Right cardiac atrium (tissue), 5 donors: ENCODE data around the gene TMCC1. TPM values are rescaled to one million over a fixed set of nuclear protein-coding genes. Genes with fewer than 3 reads are reported as not detected.
"Not testable (repeated sequence)": the region's sequence is repeated elsewhere in the genome, so short reads cannot be mapped to it uniquely, and the experiment has no call there.

Experiments used
- ATAC-seq, 2 donors: fragments of 200-7000 bp; cut with Tn5 transposase; one replicate each; pipeline versions ENCODE4 v1.8.0 to v1.9.1; 2020; ENCODE audit warnings: moderate library complexity in 2 of 2, mild to moderate bottlenecking in 1 of 2
- DNase-seq, 3 donors: peaks; one replicate each; pipeline ENCODE4 v3.0.0-alpha.2; 2020
- H3K27ac ChIP-seq: one replicate; pipeline ENCODE4 v1.5.1; 2013; ENCODE audit warnings: mild to moderate bottlenecking, low read length, control low read depth, moderate library complexity
- H3K27me3 ChIP-seq: one replicate; pipeline ENCODE4 v1.6.1; 2013; ENCODE audit not compliant: control insufficient read depth, insufficient read depth
- H3K4me1 ChIP-seq: one replicate; pipeline ENCODE4 v1.6.1; 2013; ENCODE audit warnings: low read length; ENCODE audit not compliant: control insufficient read depth, insufficient read depth
- H3K4me3 ChIP-seq: one replicate; pipeline ENCODE4 v1.5.1; 2013; ENCODE audit warnings: low read length, control low read depth
- H3K9me3 ChIP-seq: one replicate; pipeline ENCODE4 v1.6.1; 2013; ENCODE audit warnings: low read length; ENCODE audit not compliant: control insufficient read depth
- WGBS: extraction: QIAGEN DNeasy Blood & Tissue Kit; methylation state at CpG from one replicate; pipeline ENCODE4 v1.1.7; 2013; 5-methylcytosine and 5-hydroxymethylcytosine counted together
- intact Hi-C, 4 donors: fragments of 100-400 bp; cut with DNase I; formaldehyde crosslinking; loops; one replicate each; pipeline versions ENCODE4 v1.11.0 to v1.14.0; 2022 to 2023
- polyA plus RNA-seq: library from polyadenylated mRNA; stranded (reverse); fragments of 200-250 nt; gene quantifications from one replicate; pipeline ENCODE4 v1.2.3, GENCODE V29; 2013
- total RNA-seq, 4 donors: library from RNA; stranded (reverse); fragmentation: NEBNext Ultra II Directional; extraction: Animal tissue kit (Norgen Biotek cat#: 25700); gene quantifications; one replicate each; pipeline ENCODE4 v1.2.1, GENCODE V29; 2021
- donor health status: healthy with polysubstance abuse.
- donor health status: DM: no; HTN: yes; CAD: no.
- donor health status: DM: no; HTN: no; CAD: no.
- donor health status: DM: no; HTN: yes; CAD: no; lungs with severe emphysema.
- donor health status: DM: yes; HTN: yes; CAD: no.

TMCC1 gene
- total and polyA plus RNA-seq, 5 donors, result 12.9 to 45.0 (median 42.9) TPM

- DNase-seq (no peak), ATAC-seq (peak; percentile 26 to 90)
- WGBS, result 75% methylated on average over 4 of the region's 4 CpGs
- H3K27me3 ChIP-seq, result no peaks in the 10 kb centered on the region
- H3K27ac ChIP-seq, result no peak overlapping the region
- intact Hi-C loops, result no loop called here
- H3K9me3 ChIP-seq, result no peaks in the 10 kb centered on the region
- peaks cover 2% of the 10 kb centered on the region for H3K4me1 ChIP-seq
- no peak overlapping the region for H3K4me3 ChIP-seq
These were observed 194.3 kb downstream of the TMCC1 start for GRCh38 chr3:129699199-129699598.

DNA sequence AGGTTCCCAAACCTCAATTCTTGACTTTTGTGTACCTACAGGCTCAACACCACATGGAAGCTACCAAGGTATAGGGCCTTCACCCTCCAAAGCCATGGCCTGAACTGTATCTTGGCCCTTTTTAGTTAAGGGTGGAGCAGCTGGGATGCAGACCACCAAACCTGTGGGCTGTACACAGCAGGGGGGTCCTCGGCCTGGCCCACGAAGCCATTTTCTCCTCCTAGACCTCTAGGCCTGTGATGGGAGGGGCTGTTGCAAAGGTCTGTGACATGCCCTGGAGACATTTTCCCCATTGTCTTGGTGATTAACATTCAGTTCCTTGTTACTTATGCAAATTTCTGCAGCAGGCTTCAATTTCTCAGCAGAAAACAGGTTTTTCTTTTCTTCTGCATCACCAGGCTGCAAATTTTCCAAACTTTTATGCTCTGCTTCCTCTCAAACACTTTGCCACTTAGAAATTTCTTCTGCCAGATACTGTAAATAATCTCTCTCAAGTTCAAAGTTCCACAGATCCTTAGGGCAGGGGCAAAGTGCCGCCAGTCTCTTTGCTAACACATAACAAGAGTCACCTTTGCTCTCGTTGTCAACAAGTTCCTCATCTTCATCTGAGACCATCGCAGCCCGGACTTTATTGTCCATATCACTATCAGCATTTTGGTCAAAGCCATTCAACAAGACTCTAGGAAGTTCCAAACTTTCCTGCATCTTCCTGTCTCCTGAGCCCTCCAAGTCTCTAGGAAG lies 196.1 kb downstream of the TMCC1 start:
- no peak overlapping the region for H3K4me3 ChIP-seq
- intact Hi-C loops, result no loop called here
- H3K27me3 ChIP-seq, result no peaks in the 10 kb centered on the region
- no peaks in the 10 kb centered on the region for H3K9me3 ChIP-seq
- no peak overlapping the region for H3K27ac ChIP-seq
- peaks cover 2% of the 10 kb centered on the region for H3K4me1 ChIP-seq
- no peak for ATAC-seq
- DNase-seq, result no peak
- WGBS, result 95% methylated on average over 6 of the region's 6 CpGs

GRCh38 chr3:129696430-129696829 lies 197.1 kb downstream of the TMCC1 start:
- intact Hi-C loops, H3K4me3 ChIP-seq, H3K4me1 ChIP-seq, ATAC-seq, H3K27me3 ChIP-seq, H3K9me3 ChIP-seq, H3K27ac ChIP-seq, DNase-seq: not testable (repeated sequence)
- WGBS, result 98% methylated on average over 2 of the region's 2 CpGs

DNA sequence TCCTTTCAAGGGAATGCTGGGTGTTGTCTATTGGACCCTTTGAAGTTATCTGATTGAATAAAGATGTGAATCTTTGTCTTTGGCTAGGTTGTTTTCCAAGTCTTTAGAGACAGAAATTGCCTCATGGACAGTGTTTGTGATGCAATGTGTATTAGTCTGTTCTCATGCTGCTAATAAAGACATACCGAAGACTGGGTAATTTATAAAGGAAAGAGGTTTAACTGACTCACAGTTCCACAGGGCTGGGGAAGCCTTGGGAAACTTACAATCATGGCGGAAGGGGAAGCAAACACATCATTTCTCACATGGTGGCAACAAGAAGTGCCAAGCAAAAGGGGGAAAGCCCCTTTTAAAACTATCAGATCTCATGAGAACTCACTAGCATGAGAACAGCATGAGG lies 198.3 kb downstream of the TMCC1 start:
- ATAC-seq (no peak), DNase-seq (no peak)
- WGBS, result 97% methylated on average over 2 of the region's 2 CpGs
- intact Hi-C loops, result no loop called here
- Histone ChIP-seq H3K9me3 (no peaks in the 10 kb centered on the region), H3K27me3 (no peaks in the 10 kb centered on the region), H3K4me3 (no peak overlapping the region), H3K4me1 (peaks cover 2% of the 10 kb centered on the region), H3K27ac (no peak overlapping the region)

- Histone ChIP-seq H3K27me3 (no peaks in the 10 kb centered on the region), H3K27ac (no peak overlapping the region), H3K9me3 (no peaks in the 10 kb centered on the region), H3K4me1 (no peaks in the 10 kb centered on the region), H3K4me3 (no peak overlapping the region)
- ATAC-seq, result no peak
- intact Hi-C loops, result no loop called here
- 93% methylated on average over 5 of the region's 5 CpGs for WGBS
- no peak for DNase-seq
These were observed 199.3 kb downstream of the TMCC1 start for GRCh38 chr3:129694228-129694627.

DNA sequence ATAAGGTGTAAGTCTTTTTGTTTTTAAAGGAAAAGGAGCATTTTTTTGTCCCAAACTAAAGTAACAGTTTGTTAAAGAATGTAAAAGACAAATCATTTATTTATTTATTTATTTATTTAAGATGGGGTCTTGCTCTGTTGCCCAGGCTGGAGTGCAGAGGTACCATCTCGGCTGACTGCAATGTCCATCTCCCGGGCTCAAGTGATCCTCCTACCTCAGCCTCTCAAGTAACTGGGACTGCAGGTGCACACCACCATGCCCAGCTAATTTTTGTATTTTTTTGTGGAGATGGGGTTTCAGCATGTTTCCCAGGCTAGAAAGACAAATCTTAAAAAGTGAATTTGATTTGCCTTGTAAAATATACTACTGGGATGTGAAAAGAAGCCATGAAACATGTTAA lies 200.8 kb downstream of the TMCC1 start:
- no peak for ATAC-seq
- Histone ChIP-seq H3K9me3 (no peaks in the 10 kb centered on the region), H3K4me3 (no peak overlapping the region), H3K4me1 (no peaks in the 10 kb centered on the region), H3K27me3 (no peaks in the 10 kb centered on the region), H3K27ac (no peak overlapping the region)
- no peak for DNase-seq
- intact Hi-C loops, result no loop called here
- 97% methylated on average over 2 of the region's 2 CpGs for WGBS

- intact Hi-C loops, result no loop called here
- ATAC-seq (no peak), DNase-seq (no peak)
- WGBS, result 98% methylated on average over 2 of the region's 2 CpGs
- H3K27ac ChIP-seq, result no peak overlapping the region
- H3K27me3 ChIP-seq, result no peaks in the 10 kb centered on the region
- no peak overlapping the region for H3K4me3 ChIP-seq
- H3K9me3 ChIP-seq, result no peaks in the 10 kb centered on the region
- H3K4me1 ChIP-seq, result no peaks in the 10 kb centered on the region
These were observed 202.5 kb downstream of the TMCC1 start for GRCh38 chr3:129690963-129691362.

- Histone ChIP-seq H3K27me3 (no peaks in the 10 kb centered on the region), H3K4me1 (no peaks in the 10 kb centered on the region), H3K4me3 (no peak overlapping the region), H3K9me3 (no peaks in the 10 kb centered on the region), H3K27ac (no peak overlapping the region)
- DNase-seq (no peak), ATAC-seq (peak; percentile 69 to 76)
- intact Hi-C loops, result no loop called here
These were observed 203.1 kb downstream of the TMCC1 start for GRCh38 chr3:129690406-129690805.

DNA sequence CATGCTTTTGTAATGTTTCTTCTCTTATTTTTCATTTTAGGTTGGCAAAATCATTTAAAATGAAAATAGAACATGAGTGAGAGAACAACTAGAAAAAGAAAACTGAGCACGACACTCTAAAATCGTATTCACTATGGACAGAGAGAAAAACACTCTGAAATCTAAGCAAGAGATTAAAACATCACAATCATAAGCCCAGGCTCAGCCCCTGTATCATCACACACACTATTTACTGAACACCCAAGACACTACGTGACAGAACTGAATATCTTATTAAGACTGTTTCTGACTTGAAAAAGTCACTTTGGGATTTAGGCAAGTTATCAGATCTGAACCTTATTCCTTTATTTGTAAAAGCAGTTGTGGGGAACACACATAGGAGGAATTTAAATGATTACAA lies 204.5 kb downstream of the TMCC1 start:
- no peak overlapping the region for H3K27ac ChIP-seq
- ATAC-seq (no peak), DNase-seq (no peak)
- no peaks in the 10 kb centered on the region for H3K4me1 ChIP-seq
- H3K9me3 ChIP-seq, result no peaks in the 10 kb centered on the region
- H3K4me3 ChIP-seq, result no peak overlapping the region
- intact Hi-C loops, result no loop called here
- H3K27me3 ChIP-seq, result no peaks in the 10 kb centered on the region
- 58% methylated on average over 3 of the region's 3 CpGs for WGBS

- Histone ChIP-seq H3K4me3 (peak overlapping the region; percentile 72), H3K27me3 (no peaks in the 10 kb centered on the region), H3K9me3 (no peaks in the 10 kb centered on the region), H3K4me1 (no peaks in the 10 kb centered on the region), H3K27ac (peak overlapping the region; percentile 98)
- ATAC-seq (peak; percentile 81), DNase-seq (peak; percentile 76 to 95 (median 88))
- 26% methylated on average over 11 of the region's 11 CpGs for WGBS
- intact Hi-C loops, result no loop called here
These were observed 205.1 kb downstream of the TMCC1 start for GRCh38 chr3:129688271-129688895.

- Histone ChIP-seq H3K4me3 (peak overlapping the region; percentile 72), H3K9me3 (no peaks in the 10 kb centered on the region), H3K27me3 (no peaks in the 10 kb centered on the region), H3K27ac (peak overlapping the region; percentile 98), H3K4me1 (no peaks in the 10 kb centered on the region)
- intact Hi-C loops, result no loop called here
- no peak for DNase-seq
- peak in 1 of 2 donors; percentile 18 for ATAC-seq
- WGBS, result 59% methylated on average over 2 of the region's 2 CpGs
These were observed 205.9 kb downstream of the TMCC1 start for GRCh38 chr3:129687586-129688125.
